Gastroesophageal sphincter (tissue), 4 donors: ENCODE data around the gene ATP1A3. TPM values are rescaled to one million over a fixed set of nuclear protein-coding genes. Genes with fewer than 3 reads are reported as not detected.
A peak's percentile ranks its signal among the peaks of the same experiment; 100 is the strongest.

Source experiments
- ATAC-seq: fragments of 150-250 bp; one replicate; pipeline ENCODE4 v1.9.1; 2016; ENCODE audit warnings: mild to moderate bottlenecking, moderate library complexity
- H3K27ac ChIP-seq, 4 donors: fragments of 200-600 bp; sonication (generic) in 3 of 4; 1 replicate in 3 of 4; 2 replicates in 1 of 4; pipeline ENCODE4 v1.5.1; 2016 to 2019
- H3K27me3 ChIP-seq: fragments of 200-600 bp; sonication (generic); one replicate; pipeline ENCODE4 v1.5.1; 2019
- H3K36me3 ChIP-seq, 2 donors: fragments of 200-600 bp; sonication (generic); one replicate each; pipeline ENCODE4 v1.5.1; 2019; ENCODE audit warnings: control low read depth in 1 of 2
- H3K4me1 ChIP-seq, 3 donors: fragments of 200-600 bp; sonication (generic); 1 replicate in 2 of 3; 2 replicates in 1 of 3; pipeline ENCODE4 v1.5.1; 2016 to 2019; ENCODE audit warnings: control low read depth in 2 of 3
- H3K4me3 ChIP-seq, 2 donors: fragments of 200-600 bp; sonication (generic); one replicate each; pipeline ENCODE4 v1.5.1; 2019; ENCODE audit warnings: mild to moderate bottlenecking in 1 of 2, moderate library complexity in 1 of 2
- H3K9me3 ChIP-seq, 3 donors: fragments of 200-600 bp; sonication (generic); one replicate each; pipeline ENCODE4 v1.5.1; 2017 to 2019; ENCODE audit warnings: control low read depth in 2 of 3
- CTCF ChIP-seq, 4 experiments: fragments of 200-600 bp in 2 of 4; fragments of 450-650 bp in 2 of 4; sonication (generic) in 1 of 4; IDR thresholded peaks; one replicate each; pipeline ENCODE4 v1.5.1; 2017 to 2019; ENCODE audit warnings: antibody characterized with exemption in 4 of 4, mild to moderate bottlenecking in 2 of 4, moderate library complexity in 2 of 4
- EP300 ChIP-seq: sonication (generic); formaldehyde crosslinking; IDR thresholded peaks from one replicate; pipeline ENCODE4 v1.6.1; 2017; ENCODE audit warnings: antibody characterized with exemption, mild to moderate bottlenecking
- POLR2A ChIP-seq, 2 donors: fragments of 450-650 bp; IDR thresholded peaks; one replicate each; pipeline ENCODE4 v1.6.1; 2017; ENCODE audit warnings: antibody characterized with exemption in 2 of 2, mild to moderate bottlenecking in 2 of 2, moderate library complexity in 1 of 2
- POLR2AphosphoS5 ChIP-seq: sonication (generic); formaldehyde crosslinking; IDR thresholded peaks from one replicate; pipeline ENCODE4 v1.6.1; 2017; ENCODE audit warnings: antibody characterized with exemption
- WGBS, 2 donors: methylation state at CpG; one replicate each; pipeline ENCODE4 v1.1.5; 2018; ENCODE audit warnings: low coverage in 1 of 2; 5-methylcytosine and 5-hydroxymethylcytosine counted together
- total RNA-seq, 4 donors: library from RNA; depleted of rRNA; stranded (reverse); fragments of >200 nt; gene quantifications; one replicate each; pipeline ENCODE4 v1.1.0, GENCODE V29; 2016

The ATP1A3 gene
- total RNA-seq, 4 donors from 2014 or later: 0.81 to 2.6 (median 1.1) TPM; not detected in 1

GRCh38 chr19:41928754-41929535, 65.1 kb downstream of the ATP1A3 start:
- Histone ChIP-seq H3K27me3 (peaks cover 100% of the 10 kb centered on the region), H3K4me3 (peak overlapping the region in 1 of 2 donors; percentile 46), H3K36me3 (no peaks in the 10 kb centered on the region), H3K4me1 (peaks cover 0 to 32% (median 13%) of the 10 kb centered on the region in 3 donors), H3K27ac (no peak overlapping the region), H3K9me3 (no peaks in the 10 kb centered on the region)
- ATAC-seq: no peak
- no peak for TF ChIP-seq POLR2A (IDR thresholded peaks at IDR 0.05)
- no peak for TF ChIP-seq POLR2AphosphoS5
- no peak for TF ChIP-seq CTCF (IDR thresholded peaks at IDR 0.05)
- TF ChIP-seq EP300: no peak
- WGBS, 2 donors: 9 to 19% methylated on average over 5 to 6 of the region's 29 CpGs

- ATAC-seq: no peak
Observed at GRCh38 chr19:41928221-41928683, 65.8 kb downstream of the ATP1A3 start, which contains the start of gene ERFL. Gene ERFL, minus strand, starts transcription at chr19:41928449. Its CDS starts 15,530 bp downstream, at chr19:41912919.

GRCh38 chr19:41927497-41928192, 66.4 kb downstream of the ATP1A3 start:
- Histone ChIP-seq H3K4me1 (peaks cover 0 to 23% (median 13%) of the 10 kb centered on the region in 3 donors), H3K36me3 (no peaks in the 10 kb centered on the region), H3K27ac (no peak overlapping the region), H3K4me3 (peak overlapping the region in 1 of 2 donors; percentile 46), H3K27me3 (peaks cover 100% of the 10 kb centered on the region), H3K9me3 (no peaks in the 10 kb centered on the region)
- no peak for ATAC-seq
- WGBS, 2 donors: 16 to 23% methylated on average over 4 to 6 of the region's 43 CpGs
- no peak for TF ChIP-seq POLR2AphosphoS5
- no peak for TF ChIP-seq CTCF (IDR thresholded peaks at IDR 0.05)
- TF ChIP-seq POLR2A (IDR thresholded peaks at IDR 0.05): no peak
- TF ChIP-seq EP300: no peak

More at GRCh38 chr19:41928221-41928683, 65.8 kb downstream of the ATP1A3 start, which contains the start of gene ERFL:
- WGBS, 2 donors: 0% methylated on average over 2 to 28 of the region's 49 CpGs
- H3K36me3 ChIP-seq: no peaks in the 10 kb centered on the region
- peaks cover 0 to 29% (median 13%) of the 10 kb centered on the region in 3 donors for H3K4me1 ChIP-seq
- peaks cover 100% of the 10 kb centered on the region for H3K27me3 ChIP-seq
- TF ChIP-seq POLR2A (IDR thresholded peaks at IDR 0.05): no peak
- no peak for TF ChIP-seq POLR2AphosphoS5
- no peak for TF ChIP-seq CTCF (IDR thresholded peaks at IDR 0.05)
- TF ChIP-seq EP300: no peak
- peak within 1 kb of the TSS in 1 of 2 donors; percentile 46 for H3K4me3 ChIP-seq
- H3K27ac ChIP-seq: no peak within 1 kb of the TSS
- no peaks in the 10 kb centered on the region for H3K9me3 ChIP-seq

GRCh38 chr19:41926763-41927496, 67.1 kb downstream of the ATP1A3 start:
- TF ChIP-seq EP300 (no peak), POLR2AphosphoS5 (no peak), CTCF (IDR thresholded peaks at IDR 0.05) (no peak), POLR2A (IDR thresholded peaks at IDR 0.05) (no peak)
- peaks cover 100% of the 10 kb centered on the region for H3K27me3 ChIP-seq
- H3K4me3 ChIP-seq: no peak overlapping the region
- H3K36me3 ChIP-seq: no peaks in the 10 kb centered on the region
- ATAC-seq: no peak
- 34 to 53% methylated on average over 6 to 15 of the region's 16 CpGs for WGBS, 2 donors
- H3K27ac ChIP-seq: no peak overlapping the region
- H3K9me3 ChIP-seq: no peaks in the 10 kb centered on the region
- H3K4me1 ChIP-seq: peaks cover 0 to 20% (median 13%) of the 10 kb centered on the region in 3 donors
